HUES6 (cell line): ENCODE data around the gene HAP1.

Source experiments
- H3K27ac ChIP-seq: 2 replicates; pipeline ENCODE4 v1.7.0; 2013; ENCODE audit warnings: low read depth, mild to moderate bottlenecking, low read length, inconsistent platforms
- H3K27me3 ChIP-seq: 2 replicates; pipeline ENCODE4 v1.6.1; 2013; ENCODE audit warnings: low read length; ENCODE audit not compliant: control insufficient read depth, insufficient read depth
- H3K36me3 ChIP-seq: 2 replicates; pipeline ENCODE4 v1.6.1; 2013; ENCODE audit warnings: low read length; ENCODE audit not compliant: control insufficient read depth, insufficient read depth
- H3K4me1 ChIP-seq: 2 replicates; pipeline ENCODE4 v1.6.1; 2013; ENCODE audit warnings: low read length; ENCODE audit not compliant: control insufficient read depth, insufficient read depth
- H3K4me3 ChIP-seq: 2 replicates; pipeline ENCODE4 v1.5.1; 2013; ENCODE audit warnings: low read depth, low read length
- H3K9ac ChIP-seq: one replicate; pipeline ENCODE4 v1.6.1; 2013; ENCODE audit warnings: mild to moderate bottlenecking, low read length
- H3K9me3 ChIP-seq: 2 replicates; pipeline ENCODE4 v1.6.1; 2013; ENCODE audit warnings: low read depth, low read length; ENCODE audit not compliant: control insufficient read depth, insufficient read depth

HAP1 gene

GRCh38 chr17:41772586-41773189 is 38.2 kb upstream of the HAP1 start:
- Histone ChIP-seq H3K4me3 (0 out of 2 replicates have a peak overlapping the region, but pooled peaks have one; percentile 5), H3K36me3 (peaks cover 41% of the 10 kb centered on the region), H3K9me3 (no peaks in the 10 kb centered on the region), H3K4me1 (peaks cover 43% of the 10 kb centered on the region), H3K27me3 (no peaks in the 10 kb centered on the region), H3K9ac (peak overlapping the region; percentile 31), H3K27ac (peak overlapping the region; percentile 49; the same call in 1 of the 2 replicates)

DNA sequence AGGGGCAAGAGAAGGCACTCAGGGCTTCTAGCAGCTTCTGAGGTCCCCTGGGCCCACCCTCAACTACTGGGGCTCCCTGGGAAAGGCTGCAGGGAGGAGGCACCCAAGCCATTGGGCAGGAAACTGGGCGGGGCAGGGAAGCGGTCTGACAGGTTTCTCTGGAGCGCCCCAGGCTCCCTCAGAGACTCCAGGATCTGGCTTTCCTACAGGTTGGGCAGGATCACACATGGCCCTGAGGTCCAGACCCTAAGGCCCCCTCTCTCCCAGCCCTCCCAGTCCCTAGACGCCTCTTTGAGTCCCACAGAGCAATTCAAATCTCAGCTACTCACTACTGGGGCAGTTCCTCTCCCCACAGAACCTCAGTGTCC is 37.8 kb upstream of the HAP1 start:
- H3K36me3 ChIP-seq: peaks cover 46% of the 10 kb centered on the region
- no peaks in the 10 kb centered on the region for H3K27me3 ChIP-seq
- peak overlapping the region; percentile 21 for H3K9ac ChIP-seq
- H3K4me1 ChIP-seq: peaks cover 39% of the 10 kb centered on the region
- peak overlapping the region; percentile 49; the same call in 1 of the 2 replicates for H3K27ac ChIP-seq
- 0 out of 2 replicates have a peak overlapping the region, but pooled peaks have one; percentile 5 for H3K4me3 ChIP-seq
- H3K9me3 ChIP-seq: no peaks in the 10 kb centered on the region

GRCh38 chr17:41771389-41772206 is 37.2 kb upstream of the HAP1 start:
- Histone ChIP-seq H3K9me3 (no peaks in the 10 kb centered on the region), H3K4me1 (peaks cover 35% of the 10 kb centered on the region), H3K36me3 (peaks cover 51% of the 10 kb centered on the region), H3K27ac (no peak overlapping the region), H3K9ac (no peak overlapping the region), H3K27me3 (no peaks in the 10 kb centered on the region), H3K4me3 (no peak overlapping the region)

DNA sequence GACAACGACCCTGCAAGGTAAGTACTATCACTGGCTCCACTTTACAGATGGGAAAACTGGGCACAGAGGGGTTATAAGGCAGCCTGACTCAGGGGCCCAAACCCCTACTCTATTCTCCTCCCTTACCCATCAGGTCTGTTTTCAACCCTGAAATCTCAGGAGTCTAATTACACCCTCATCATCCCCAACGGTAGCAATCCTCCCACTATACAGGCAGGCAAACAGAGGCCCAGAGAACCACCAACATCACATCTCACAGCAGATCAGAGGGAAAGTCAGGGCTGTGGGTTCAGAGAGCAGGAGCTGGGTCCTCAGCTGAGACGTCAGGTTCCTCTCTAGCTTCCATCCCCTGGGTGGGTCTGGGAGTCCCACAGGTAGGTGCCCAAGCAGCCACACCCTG is 35.5 kb upstream of the HAP1 start:
- Histone ChIP-seq H3K36me3 (peaks cover 63% of the 10 kb centered on the region), H3K9me3 (no peaks in the 10 kb centered on the region), H3K4me3 (no peak overlapping the region), H3K4me1 (peaks cover 22% of the 10 kb centered on the region), H3K9ac (no peak overlapping the region), H3K27ac (no peak overlapping the region), H3K27me3 (no peaks in the 10 kb centered on the region)

- H3K27ac ChIP-seq: no peak overlapping the region
- H3K4me1 ChIP-seq: peaks cover 22% of the 10 kb centered on the region
- H3K4me3 ChIP-seq: no peak overlapping the region
- H3K9me3 ChIP-seq: no peaks in the 10 kb centered on the region
- H3K36me3 ChIP-seq: peaks cover 69% of the 10 kb centered on the region
- no peak overlapping the region for H3K9ac ChIP-seq
- H3K27me3 ChIP-seq: no peaks in the 10 kb centered on the region
Observed at GRCh38 chr17:41769346-41769862, 35.0 kb upstream of the HAP1 start.

DNA sequence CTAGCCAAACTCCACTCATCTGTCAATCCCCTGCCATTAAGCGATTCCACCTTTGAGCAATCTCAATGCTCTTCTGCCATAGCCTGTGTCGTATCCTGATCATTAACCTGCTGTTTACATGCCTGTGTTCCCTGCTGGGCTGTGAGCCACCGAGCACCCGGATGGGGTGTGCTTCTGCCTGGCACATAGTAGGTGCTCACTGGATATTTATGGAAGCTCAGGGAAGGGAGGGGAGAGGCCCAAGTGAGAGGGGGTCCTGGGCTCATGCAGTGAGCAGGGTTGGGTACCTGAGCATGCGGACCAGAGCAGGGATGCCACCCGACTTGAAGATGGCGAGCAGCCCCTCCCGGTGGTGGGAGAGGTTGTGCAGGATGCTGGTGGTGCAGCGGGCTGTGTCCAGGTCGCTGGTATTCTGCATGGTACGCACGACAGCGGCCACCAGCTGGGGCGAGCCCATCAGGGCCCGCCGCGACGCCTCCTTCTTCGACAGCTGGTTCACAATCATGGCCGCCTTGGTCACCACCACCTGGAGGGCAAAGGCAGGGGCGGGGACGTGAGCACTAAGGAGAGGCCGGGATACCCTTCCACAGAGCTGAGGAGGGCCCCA is 34.3 kb upstream of the HAP1 start:
- H3K4me1 ChIP-seq: peaks cover 20% of the 10 kb centered on the region
- no peaks in the 10 kb centered on the region for H3K27me3 ChIP-seq
- no peaks in the 10 kb centered on the region for H3K9me3 ChIP-seq
- no peak overlapping the region for H3K27ac ChIP-seq
- no peak overlapping the region for H3K4me3 ChIP-seq
- peaks cover 72% of the 10 kb centered on the region for H3K36me3 ChIP-seq
- no peak overlapping the region for H3K9ac ChIP-seq

DNA sequence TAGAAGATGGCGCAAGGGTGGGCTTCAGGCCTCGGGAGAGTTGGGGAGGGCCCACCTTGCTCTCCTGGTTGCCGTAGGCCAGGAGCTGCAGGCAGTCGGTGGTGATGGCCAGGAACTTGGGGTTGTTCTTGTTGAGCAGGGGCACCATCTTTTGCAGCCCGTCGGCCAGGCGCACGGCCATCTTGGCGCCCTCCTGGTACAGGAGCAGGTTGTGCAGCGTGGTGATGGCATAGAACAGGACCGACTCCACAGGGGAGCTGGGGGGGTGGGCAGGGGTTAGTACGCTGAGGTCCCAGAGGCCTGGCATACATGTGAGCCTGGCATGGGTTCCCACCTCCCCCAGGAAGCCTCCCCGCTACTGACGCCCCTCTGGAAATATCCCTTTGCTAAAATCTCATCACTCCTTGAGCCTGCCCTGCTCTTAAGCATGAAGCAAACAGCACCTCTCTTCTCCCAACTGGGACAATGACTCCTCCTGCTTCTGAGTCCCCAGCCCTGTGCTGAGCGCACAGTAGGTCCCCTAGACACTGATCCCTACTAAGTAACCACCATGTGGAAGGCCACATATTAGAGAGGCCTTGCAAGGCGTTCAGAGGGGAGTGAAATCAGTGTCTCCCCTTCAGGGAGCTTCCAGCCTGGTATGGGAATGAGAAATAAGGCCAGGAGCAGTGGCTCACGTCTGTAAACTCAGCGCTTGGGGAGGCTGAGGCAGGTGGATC is 33.0 kb upstream of the HAP1 start:
- H3K36me3 ChIP-seq: peaks cover 81% of the 10 kb centered on the region
- no peaks in the 10 kb centered on the region for H3K27me3 ChIP-seq
- no peak overlapping the region for H3K4me3 ChIP-seq
- peaks cover 10% of the 10 kb centered on the region for H3K4me1 ChIP-seq
- H3K9me3 ChIP-seq: no peaks in the 10 kb centered on the region
- H3K9ac ChIP-seq: no peak overlapping the region
- no peak overlapping the region for H3K27ac ChIP-seq

DNA sequence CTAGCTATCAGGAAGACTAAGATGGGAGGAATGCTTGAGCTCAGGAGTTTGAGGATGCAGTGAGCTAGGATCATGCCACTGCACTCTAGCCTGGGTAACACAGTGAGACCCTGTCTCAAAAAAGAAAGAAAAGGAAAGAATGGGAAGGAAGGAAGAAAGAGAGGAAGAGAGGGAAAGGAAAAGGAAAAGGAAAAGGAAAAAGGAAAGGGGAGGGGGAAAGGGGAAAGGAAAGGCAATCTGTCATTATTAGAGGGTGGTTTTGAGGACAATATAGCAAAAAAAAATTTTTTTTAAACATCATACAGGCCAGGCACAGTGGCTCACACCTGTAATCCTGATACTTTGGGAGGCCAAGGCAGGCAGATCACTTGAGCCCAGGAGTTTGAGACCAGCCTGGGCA is 31.7 kb upstream of the HAP1 start:
- Histone ChIP-seq H3K9me3 (no peaks in the 10 kb centered on the region), H3K27me3 (no peaks in the 10 kb centered on the region), H3K9ac (no peak overlapping the region), H3K4me3 (no peak overlapping the region), H3K27ac (no peak overlapping the region), H3K36me3 (peaks cover 82% of the 10 kb centered on the region), H3K4me1 (no peaks in the 10 kb centered on the region)

DNA sequence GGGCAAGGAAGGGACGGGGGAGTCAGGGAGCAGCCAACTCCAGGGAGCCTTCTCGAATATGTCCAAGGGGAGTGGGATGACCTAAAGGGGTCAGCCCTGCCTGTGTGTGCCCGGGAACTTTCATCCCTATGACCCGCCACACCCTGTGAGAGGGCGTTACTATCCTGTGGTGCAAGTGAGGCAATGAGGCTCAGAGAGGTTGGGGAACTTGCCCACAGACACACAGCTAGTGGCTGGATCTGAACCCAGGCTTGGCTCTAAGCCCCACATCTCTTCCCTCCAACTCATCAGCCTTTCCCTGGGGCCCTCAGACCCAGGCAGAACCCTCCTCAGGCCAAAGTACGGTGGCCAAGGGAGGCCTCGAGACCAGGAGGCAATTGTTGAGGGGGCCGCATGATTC is 28.9 kb upstream of the HAP1 start:
- Histone ChIP-seq H3K36me3 (peaks cover 76% of the 10 kb centered on the region), H3K27me3 (no peaks in the 10 kb centered on the region), H3K9ac (no peak overlapping the region), H3K27ac (no peak overlapping the region), H3K4me1 (no peaks in the 10 kb centered on the region), H3K9me3 (no peaks in the 10 kb centered on the region), H3K4me3 (no peak overlapping the region)

DNA sequence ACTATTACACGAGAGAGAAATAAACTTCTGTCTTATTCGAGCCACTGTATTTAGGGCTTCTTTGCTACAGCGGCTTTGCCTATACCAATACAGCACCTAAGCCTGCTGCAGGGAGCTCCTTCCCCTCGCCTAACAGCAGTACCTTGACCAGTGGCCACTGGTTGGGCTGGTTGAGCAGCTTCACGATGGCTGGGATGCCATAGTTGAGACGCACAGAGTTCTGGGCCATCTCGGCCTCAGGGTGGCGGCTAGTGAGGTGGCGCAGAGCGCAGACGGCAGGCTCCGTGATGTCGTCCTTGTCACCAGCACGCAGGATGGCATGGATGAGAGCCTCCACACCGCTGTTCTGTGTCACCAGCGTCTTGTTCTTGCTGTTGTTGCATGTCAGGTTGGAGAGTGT is 28.4 kb upstream of the HAP1 start:
- Histone ChIP-seq H3K9ac (no peak overlapping the region), H3K4me3 (no peak overlapping the region), H3K27me3 (no peaks in the 10 kb centered on the region), H3K27ac (no peak overlapping the region), H3K9me3 (no peaks in the 10 kb centered on the region), H3K4me1 (no peaks in the 10 kb centered on the region), H3K36me3 (peaks cover 78% of the 10 kb centered on the region)
